ENCODE measurements around the gene TBC1D14.

The TBC1D14 gene

DNA sequence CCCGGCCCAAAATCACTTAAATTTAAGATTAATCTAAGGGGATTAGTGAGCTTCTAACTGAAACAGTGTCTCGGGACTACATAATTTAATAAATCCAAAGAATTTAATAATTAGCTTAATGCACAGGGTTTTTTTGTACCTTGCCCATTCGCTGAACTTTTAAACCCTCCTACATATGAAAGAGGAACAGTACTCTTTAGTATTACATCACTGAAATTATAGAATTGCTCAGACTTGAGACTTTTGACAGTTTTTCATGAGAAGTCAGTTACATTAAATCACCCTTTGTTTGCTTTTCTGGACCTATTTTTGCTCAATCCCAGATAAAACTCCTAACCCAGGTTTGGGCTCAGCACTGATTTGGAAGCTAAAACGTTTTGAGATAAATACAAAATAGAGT lies 131.1 kb downstream of the TBC1D14 start:
- DNase-seq: no peak

DNA sequence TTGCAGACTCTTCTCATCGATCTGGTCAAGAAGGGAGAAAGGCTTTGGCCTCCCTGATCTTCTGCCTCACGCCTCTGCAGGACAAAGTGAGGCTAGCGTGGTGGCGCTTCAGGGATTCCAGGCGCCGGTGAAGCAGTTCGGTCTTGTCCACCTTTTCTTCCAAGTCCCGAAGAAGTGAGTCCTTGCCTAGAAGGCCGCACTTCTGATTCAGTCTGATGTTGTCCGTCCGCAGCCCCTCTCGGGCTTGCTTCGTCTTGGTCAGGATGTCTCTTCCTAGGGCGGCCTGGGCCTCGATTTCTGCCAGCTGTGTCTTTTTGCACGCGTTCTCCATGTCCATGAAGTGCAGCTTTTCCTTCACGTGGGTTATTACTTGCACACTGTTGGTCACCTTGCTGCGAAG lies 131.6 kb downstream of the TBC1D14 start:
- no peak for DNase-seq

DNA sequence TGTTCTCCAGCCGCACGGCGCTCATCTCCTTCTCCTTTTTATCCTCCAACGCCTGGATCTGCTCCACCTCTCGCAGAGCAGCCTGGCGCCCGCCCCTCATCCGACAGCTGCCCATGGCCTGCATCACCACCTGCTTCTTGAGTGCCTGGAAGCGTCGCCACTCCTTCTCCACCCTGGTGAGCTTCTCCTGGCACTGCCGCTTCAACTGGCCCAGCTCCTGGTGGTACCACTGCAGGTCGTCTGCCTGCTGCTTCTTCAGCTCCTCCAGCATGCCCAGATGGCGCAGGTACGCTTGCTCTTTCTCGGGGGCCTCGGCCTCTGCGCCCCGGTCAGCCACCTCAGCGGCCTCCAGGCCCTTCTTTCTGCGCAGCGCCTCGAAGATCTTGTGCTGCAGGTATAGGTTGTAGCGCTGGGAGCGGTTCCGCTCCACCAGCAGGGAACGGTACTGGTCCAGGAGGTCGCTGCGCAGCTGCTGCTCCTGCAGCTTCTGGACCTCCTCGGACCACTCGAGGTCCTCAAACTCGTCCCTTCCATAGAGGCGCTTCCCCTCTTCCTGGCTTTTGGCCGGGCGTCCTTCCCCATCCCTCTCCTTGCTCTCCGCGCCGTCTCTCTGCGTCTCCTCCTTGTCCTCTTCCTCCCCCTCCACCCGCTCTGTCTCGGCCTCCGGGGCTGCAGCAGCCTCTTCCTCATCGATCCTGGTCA lies 132.3 kb downstream of the TBC1D14 start:
- peak in 8 of 51 donors; percentile 10 to 63 (median 42) for DNase-seq

DNA sequence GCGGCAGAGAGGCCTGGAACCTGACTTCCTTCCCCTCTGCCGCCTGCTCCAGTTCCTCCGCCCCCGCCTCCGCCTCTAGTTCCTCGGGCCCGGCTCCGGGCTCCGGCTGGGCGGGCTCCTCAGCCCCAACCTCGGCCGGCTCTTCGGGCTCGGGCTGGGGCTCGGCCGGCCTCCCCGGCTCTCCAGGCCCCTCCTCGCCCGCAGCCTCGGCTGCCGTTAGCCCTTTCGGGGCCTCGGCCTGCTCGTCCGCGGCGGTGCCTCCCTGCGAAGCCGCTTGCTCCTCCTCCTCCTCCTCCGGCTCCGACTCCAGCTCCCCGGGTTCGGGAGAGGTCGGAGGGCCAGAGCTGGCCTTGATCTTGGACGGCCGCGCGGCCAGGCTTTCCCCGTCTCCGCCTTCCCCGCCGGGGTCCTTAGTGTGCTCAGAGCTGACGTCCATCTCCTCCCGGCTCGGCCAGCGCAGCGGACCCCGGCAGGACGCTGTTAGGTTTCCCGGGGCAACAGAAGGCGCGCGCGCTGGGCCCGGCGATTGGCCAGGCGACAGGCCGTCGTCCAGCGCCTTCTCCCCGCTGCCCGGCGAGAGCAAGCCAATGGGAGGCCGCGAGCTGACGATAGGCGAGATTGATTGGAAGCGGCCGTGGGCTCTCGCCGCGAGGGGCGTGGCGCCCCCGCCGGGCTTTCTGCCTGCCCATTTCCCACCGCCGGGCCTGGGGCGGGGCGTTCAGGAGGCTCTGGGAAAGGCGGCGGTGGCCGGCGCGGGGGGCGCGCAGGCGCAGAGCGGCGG lies 133.1 kb downstream of the TBC1D14 start:
- peak; percentile 64 to 98 (median 95) for DNase-seq

DNA sequence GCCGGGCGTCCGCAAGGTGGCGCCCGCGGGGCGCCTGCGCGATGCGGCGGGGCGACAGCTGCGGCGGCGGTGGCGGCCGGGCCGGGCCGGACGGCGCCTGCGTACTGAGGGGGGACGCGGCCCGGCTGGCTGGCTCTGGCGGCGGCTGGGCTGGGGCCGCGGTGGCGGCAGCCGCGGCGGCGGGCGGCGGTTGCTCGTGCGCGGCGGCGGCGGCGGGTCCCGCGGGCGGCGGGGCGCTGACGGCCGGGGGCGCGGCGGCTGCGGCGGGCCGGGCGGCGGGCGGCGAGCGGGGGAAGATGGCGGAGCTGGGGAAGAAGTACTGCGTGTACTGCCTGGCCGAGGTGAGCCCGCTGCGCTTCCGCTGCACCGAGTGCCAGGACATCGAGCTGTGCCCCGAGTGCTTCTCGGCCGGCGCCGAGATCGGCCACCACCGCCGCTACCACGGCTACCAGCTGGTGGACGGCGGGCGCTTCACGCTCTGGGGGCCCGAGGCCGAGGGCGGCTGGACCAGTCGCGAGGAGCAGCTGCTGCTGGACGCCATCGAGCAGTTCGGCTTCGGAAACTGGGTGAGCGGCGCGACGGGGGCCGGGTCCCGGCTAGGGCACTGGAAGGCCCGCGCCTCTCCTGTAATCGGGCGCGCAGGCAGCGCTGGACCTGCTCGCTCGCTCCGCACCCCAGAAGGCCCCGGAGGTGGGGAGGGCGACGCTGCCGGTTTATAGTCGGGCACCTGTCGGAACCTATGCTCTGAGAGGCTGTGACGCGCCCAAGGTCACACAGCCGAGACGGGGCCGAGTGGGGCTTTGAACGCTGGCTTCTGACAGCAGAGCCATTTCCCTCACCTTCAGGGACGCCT lies 133.9 kb downstream of the TBC1D14 start, which contains the start of gene TADA2B:
Gene TADA2B (plus strand): TSS at position 89 of the 853 bp plus-strand sequence. CDS start 208 bp downstream, at position 297.
- DNase-seq: peak in 13 of 51 donors; percentile 11 to 58 (median 43)

DNA sequence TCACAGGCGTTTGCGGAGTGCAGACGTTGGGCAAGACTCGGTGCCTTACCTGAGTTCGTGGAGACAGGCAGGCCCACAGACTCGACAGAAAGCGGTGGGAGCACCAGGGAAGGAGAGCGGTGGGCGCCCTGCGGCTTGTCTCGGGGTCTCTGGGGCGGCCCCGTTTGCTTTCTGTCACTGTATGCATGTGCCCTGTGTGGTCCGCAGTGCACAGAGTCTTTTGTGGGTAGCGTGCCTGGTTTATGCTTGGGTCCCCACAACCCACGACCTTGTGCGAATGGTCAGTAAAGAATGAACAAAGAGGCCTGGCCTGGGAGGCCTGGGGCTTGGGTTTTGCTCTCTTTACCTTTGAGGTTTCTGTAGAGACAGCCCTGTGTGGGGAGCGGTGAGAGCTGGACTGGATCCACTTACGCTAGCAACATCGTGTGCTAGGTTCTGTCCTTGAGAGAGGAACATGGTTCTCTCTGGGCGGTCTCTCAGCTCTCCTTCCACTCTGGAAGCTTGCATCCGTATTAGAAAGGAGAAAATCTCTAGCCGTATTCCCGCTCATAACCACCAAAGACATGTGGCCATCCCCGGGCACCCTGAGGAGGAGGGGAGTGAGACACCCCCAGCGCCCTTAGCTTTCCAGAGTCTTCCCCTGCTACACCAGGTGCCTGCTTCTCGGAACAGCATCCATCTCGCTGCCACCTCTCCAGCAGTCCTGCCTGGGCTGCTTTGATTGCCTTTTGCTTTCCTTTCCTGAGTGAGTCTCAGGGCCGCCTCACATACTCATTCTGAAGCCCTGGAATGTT lies 134.7 kb downstream of the TBC1D14 start:
- peak in 2 of 51 donors; percentile 11 to 20 for DNase-seq

DNA sequence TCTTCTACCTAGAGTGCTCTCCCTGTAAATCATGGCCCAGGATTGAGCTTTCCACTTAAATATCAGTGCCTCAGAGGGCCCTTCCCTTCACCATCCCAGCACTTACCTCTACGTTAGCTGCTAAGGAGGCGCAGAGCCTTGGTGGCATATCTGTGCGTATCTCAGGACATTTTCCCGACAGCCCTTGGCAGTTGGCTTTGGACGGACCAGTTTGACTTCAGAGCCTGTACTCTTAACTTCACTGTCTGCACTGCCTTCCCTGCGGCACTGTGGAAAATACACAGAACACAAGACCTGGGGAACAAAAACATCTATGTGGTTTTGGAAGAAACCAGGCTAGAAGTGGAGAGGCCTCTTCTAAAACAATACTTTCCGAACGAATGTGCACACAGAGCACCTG lies 135.9 kb downstream of the TBC1D14 start:
- DNase-seq: no peak

DNA sequence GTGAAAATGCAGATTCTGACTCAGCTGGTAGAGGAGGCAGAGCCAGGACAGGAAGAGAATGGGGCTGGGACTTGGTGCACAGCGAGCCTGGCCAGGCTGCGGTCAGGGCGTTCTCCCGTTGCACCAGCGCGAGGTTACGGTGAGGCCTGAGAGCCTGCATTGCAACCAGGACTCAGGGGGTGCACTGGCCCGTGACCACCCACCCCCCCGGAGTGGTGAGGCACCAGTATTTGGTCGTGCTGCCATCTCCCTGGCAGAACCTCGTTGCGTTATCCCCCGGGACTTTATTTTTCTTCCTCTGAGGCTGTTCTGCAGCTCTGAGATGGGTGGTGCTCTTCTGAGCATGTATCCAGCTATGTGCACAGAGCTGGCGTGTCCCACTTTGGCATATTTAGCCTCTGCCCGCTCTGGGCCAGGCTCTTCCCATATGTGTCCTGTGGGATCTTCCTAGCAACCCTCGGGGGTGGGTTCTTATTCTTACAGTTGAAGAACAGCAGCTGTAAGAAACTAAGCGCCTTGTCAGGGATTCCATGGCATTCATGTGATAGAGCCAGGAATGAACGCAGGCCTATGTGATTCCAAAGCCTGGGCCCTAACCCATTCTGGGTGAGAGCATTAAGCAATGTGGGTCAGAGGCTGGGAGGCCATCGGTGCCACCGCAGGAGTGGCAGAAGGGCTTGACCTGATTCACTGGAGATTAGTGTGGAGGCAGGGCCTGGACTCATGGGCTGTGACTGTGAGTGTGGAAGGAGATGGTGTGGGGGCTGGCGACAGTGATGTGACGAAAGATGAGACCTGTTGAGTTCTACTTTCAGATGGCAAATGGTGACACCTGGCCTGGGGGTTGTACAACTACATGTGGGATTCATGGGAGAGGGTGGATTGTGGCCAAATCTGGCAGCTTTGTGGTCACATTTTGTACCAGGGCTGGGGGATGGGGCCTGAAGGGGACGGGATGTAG lies 136.6 kb downstream of the TBC1D14 start:
- no peak for DNase-seq

DNA sequence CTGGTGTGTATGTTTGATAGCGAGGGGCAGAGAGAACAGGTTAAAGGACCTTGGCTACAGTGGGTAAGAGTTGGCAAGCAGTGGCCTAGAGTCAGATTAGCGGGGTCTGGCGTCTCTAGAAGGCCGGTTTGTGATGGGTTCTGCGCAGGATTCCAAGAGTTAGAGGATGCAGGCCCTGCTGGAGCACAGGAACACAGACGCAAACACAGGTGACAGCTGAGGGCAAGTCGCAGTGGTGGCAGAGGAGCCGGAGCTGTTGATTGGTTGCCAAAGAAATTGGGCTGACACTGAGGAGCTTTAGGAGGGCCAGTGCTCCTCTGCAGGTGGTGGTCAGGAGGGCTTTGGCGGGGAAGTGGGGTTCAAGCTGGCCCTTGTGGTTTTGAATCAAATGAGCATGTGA lies 137.3 kb downstream of the TBC1D14 start:
- DNase-seq: no peak

DNA sequence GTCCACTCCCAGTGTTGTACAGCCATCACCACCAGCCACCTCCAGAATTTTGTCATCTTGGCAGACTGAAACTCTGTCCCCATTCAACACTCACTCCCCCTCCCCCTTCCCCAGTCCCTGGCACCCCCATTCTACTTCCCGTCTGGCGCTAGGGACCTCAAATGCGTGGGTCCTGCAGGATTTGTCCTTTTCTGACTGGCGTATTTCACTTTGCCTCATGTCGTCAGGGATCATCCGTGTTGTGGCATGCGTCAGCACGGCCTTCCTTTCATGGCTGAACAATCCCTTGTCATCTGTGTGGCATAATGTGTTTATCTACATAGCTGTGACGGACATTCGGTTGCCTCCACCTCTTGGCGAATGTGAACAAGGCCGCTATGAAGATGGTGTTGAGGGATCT lies 139.0 kb downstream of the TBC1D14 start:
- peak in 1 of 51 donors; percentile 28 for DNase-seq

DNA sequence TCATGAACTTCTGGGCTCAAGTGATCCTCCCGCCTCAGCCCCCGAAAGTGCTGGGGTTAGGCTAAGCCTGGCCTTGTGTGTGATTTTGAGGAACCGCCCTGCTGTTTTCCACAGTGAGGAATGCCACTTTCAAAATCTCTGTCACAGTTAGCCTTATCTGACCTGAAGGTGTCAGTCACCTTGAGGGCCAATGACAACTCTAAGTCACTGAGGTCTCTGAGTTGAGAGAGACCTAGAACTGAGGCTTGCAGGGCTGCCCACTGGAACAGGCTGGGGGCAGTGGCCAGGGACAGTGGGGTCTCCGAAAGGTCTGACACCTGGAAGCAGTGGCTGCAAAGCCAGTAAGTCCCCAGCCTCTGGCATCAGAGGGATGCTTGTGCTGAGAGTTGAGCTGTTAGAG lies 139.7 kb downstream of the TBC1D14 start:
- DNase-seq: no peak

DNA sequence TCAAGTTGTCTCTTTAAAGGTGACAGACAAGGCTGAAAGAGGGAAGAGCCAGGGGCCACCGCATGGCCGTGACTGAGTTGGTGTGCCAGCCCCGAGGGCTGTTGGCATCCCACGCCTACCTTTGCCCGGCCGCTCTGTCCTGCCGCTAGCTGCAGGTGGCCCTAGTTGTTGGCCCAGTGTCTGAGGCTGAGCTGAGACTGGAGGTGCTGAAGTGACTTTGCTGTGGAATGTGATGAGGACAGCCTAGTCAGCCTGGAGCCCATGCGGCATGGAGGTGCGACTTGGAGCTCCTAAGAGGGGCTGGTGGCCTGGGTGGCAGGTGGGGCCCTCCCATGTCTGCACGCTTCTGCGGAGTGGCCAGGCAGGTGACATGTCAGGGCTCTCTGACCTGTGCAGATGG lies 140.1 kb downstream of the TBC1D14 start:
- no peak for DNase-seq

DNA sequence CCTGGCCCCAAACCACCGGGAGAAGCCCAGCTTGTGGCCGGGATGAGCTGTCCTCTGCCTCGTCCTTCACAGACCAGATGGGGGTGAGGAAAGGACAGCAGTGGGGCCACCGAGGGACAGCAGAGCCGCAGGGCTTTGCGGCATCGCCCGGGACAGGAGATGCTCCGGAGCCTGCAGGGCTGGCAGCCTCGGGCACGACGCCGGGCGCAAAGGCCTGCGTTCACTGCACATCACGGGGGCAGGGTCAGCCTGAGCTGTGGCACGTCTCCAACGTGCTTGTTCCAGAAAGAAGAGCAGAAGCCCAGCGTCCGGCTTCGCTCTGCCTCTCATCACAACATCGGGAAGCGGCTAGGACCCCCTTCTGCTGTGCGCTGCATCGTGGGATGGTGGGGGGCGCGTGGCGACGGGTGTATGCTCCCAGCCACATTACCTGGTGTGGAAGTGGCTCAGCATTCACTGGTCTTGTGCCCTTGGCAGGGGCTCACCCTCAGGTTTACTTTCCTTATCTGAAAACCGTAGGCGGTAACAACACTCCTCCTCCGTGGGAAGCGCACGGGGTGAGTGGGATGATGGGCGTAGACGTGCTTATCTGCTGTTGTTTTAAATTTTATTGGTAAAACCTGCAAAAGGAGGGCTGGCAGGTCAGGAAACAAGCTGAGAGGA lies 141.0 kb downstream of the TBC1D14 start:
- DNase-seq: no peak

DNA sequence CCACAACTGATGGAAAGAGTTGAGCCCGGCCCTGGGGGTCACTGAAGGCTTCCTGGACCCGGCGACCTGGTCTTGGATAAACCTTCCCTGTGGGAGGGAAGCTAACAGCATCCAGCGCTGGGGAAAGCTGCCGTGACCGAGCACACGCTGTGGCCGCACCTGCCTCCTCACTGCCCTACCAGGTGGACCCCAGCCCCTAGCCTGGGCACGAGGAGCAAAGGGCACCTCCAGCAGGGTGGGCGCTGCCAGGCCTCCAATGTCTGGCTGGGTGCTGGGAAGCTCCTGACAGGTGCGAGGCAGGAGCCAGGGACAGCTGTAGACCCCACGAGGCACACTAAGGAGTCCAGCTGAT lies 141.5 kb downstream of the TBC1D14 start:
- DNase-seq: no peak

DNA sequence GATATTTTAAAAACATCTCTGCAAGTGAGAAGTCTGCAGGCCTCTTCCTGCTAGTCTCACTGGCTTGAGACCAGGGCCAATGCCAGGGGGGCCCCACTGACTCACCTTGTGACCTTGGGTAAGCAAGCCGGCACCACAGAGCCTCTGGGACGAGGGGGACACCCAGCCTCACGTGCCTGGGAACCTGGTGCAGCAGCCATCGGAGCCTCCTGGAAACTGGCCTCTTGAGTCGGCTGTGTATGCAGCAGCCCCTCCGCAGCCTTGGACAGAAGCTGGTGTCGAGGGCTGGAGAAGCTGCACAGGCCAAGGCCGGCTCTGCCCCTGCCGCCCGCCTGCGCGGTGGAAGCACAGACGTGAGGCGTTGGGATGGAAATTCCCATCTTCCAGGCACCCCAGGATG lies 142.3 kb downstream of the TBC1D14 start:
- no peak for DNase-seq

DNA sequence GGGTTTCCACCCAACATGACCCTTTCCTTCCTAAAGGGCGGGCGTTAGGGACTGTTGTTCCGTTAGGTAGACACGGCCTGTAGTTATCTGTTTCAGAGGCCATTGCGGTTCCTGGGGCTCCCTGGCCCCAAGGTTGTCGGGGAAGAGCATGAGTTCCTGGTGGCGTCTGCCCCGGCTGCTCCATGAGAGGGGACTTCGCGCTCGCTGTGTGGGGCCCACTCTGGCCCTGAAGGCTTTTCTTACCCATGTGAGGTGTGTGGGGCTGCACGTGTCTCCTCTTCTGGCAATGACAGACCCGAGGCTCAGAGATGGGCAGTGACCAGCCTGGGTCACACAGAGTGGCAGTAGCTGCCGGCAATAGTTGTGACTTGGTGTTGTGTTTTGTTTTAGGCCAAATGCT lies 142.7 kb downstream of the TBC1D14 start:
- DNase-seq: no peak

DNA sequence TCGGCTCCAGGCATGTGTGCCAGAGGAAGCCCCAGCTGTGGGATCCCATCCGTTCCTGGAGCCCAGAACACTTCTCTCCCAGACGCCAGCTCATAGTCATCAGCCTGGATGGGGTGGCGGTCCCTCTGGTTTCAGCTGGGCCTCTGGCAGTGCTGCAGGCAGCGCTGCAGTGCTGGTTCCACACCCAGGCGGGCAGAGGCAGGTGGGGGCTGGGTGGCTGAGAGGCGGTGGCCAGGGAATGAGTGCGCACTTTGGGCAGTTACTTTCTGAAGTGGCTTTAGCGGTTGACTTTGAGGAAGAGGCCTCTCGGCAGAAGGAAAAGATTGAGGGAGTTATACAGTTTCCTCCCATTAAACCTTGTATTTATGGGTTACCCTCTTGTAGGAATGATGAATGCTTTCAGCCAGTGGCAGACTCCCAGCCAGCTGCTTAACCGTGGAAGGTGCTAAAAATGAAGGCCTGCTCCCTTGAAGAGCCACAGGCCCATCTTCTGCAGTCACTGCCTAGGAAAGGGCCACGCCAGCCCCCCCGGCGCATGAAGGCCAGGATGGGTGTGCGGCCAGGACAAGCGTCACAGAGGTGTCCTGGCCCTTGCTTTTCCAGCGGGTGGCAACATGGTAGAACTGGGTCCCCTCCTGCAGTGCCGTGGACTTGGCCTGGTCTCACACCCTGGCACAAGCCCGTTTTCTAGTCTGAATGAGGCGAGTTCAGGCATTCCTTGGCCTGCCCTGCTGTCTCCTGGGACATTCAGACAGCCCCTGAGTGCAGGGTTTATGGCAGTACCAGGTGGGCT lies 143.5 kb downstream of the TBC1D14 start:
- peak in 20 of 51 donors; percentile 15 to 55 (median 36) for DNase-seq

DNA sequence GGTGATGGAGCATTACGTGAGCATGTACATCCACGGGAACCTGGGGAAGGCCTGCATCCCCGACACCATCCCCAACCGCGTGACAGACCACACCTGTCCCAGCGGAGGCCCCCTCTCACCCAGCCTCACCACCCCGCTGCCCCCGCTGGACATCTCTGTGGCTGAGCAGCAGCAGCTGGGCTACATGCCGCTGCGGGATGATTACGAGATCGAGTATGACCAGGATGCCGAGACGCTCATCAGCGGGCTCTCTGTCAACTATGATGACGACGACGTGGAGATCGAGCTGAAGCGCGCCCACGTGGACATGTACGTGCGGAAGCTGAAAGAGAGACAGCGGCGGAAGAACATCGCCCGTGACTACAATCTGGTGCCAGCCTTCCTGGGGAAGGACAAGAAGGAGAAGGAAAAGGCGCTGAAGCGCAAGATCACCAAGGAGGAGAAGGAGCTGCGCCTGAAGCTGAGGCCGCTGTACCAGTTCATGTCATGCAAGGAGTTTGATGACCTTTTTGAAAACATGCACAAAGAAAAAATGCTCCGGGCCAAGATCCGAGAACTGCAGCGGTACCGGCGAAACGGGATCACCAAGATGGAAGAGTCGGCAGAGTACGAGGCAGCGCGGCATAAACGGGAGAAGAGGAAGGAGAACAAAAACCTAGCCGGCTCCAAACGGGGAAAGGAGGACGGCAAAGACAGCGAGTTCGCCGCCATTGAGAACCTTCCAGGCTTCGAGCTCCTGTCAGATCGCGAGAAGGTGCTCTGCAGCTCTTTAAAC lies 144.7 kb downstream of the TBC1D14 start:
- DNase-seq: no peak

All from hypothalamus (tissue), 51 donors.